ENCODE measurements around the gene GLI3. TPM values are rescaled to one million over a fixed set of nuclear protein-coding genes. Genes with fewer than 3 reads are reported as not detected.

GLI3 gene
- total and polyA plus RNA-seq, 2 of the 8 experiments (the other 6 are each of a cell fraction or from before 2014, with no cell fraction given): 8.0 to 31.1 TPM

- no peak for TF ChIP-seq CHD7 (IDR thresholded peaks at IDR 0.05; ENCODE audit: insufficient replicate concordance, low read length)
- no peak for TF ChIP-seq ATF2 (IDR thresholded peaks at IDR 0.05; ENCODE audit: low read length)
- no peak for TF ChIP-seq TAF1 (IDR thresholded peaks at IDR 0.05; ENCODE audit: low read depth, low read length)
- TF ChIP-seq SP2 (IDR thresholded peaks at IDR 0.05; ENCODE audit: low read length): no peak
- no peak for TF ChIP-seq E2F6 (IDR thresholded peaks at IDR 0.05)
- TF ChIP-seq NANOG (IDR thresholded peaks at IDR 0.05; ENCODE audit: insufficient read depth, low read depth, low read length, poor library complexity, severe bottlenecking): no peak
- TF ChIP-seq TCF12 (IDR thresholded peaks at IDR 0.05; ENCODE audit: low read depth, low read length): no peak
- no peak for TF ChIP-seq CHD2 (IDR thresholded peaks at IDR 0.05; ENCODE audit: low read length)
Measured at GRCh38 chr7:42120191-42120590, 116.8 kb downstream of the GLI3 start (continued).
